ENCODE data around the gene SPTAN1.

Gene SPTAN1

GRCh38 chr9:128554155-128554862 is 1.9 kb downstream of the SPTAN1 start:
- Histone ChIP-seq H3K4me1 (ENCODE audit: low read length) (peaks cover 39% of the 10 kb centered on the region), H3K9me2 (replicated peaks; ENCODE audit: insufficient read depth, low read length) (no peaks in the 10 kb centered on the region), H3K79me2 (ENCODE audit: low read length) (peaks cover 56% of the 10 kb centered on the region), H3K9me3 (replicated peaks; ENCODE audit: insufficient read depth, low read length) (no peaks in the 10 kb centered on the region), H2AFZ (ENCODE audit: low read length) (no peak overlapping the region), H3F3A (ENCODE audit: insufficient read depth, low read length) (peaks cover 26% of the 10 kb centered on the region), H3K4me2 (ENCODE audit: low read depth, low read length) (no peak overlapping the region; the same call in 1 of the 2 replicates), H3K4me3 (ENCODE audit: low read length) (no peak overlapping the region), H3K9ac (ENCODE audit: low read length) (no peak overlapping the region), H3K27me3 (replicated peaks; ENCODE audit: insufficient read depth, low read length) (no peaks in the 10 kb centered on the region), H3K27ac (ENCODE audit: low read length) (no peak overlapping the region), H3K36me3 (replicated peaks; ENCODE audit: insufficient read depth, low read length) (no peaks in the 10 kb centered on the region), H4K20me1 (ENCODE audit: insufficient read depth, low read length) (no peaks in the 10 kb centered on the region)
- no peak for TF ChIP-seq EZH2phosphoT487 (IDR thresholded peaks at IDR 0.05; ENCODE audit: low read length)
- no peak for TF ChIP-seq CTCF (IDR thresholded peaks at IDR 0.05; ENCODE audit: low read length)
- TF ChIP-seq EZH2 (optimal IDR thresholded peaks at IDR 0.05; ENCODE audit: low read depth, low read length), result no peak
- DNase-seq, result no peak

- no peak for DNase-seq
- Histone ChIP-seq H3K9ac (ENCODE audit: low read length) (no peak overlapping the region), H3F3A (ENCODE audit: insufficient read depth, low read length) (peaks cover 29% of the 10 kb centered on the region), H3K9me2 (replicated peaks; ENCODE audit: insufficient read depth, low read length) (no peaks in the 10 kb centered on the region), H3K4me2 (ENCODE audit: low read depth, low read length) (no peak overlapping the region), H2AFZ (ENCODE audit: low read length) (no peak overlapping the region), H3K27ac (ENCODE audit: low read length) (no peak overlapping the region), H3K9me3 (replicated peaks; ENCODE audit: insufficient read depth, low read length) (no peaks in the 10 kb centered on the region), H4K20me1 (ENCODE audit: insufficient read depth, low read length) (no peaks in the 10 kb centered on the region), H3K4me3 (ENCODE audit: low read length) (no peak overlapping the region), H3K79me2 (ENCODE audit: low read length) (peaks cover 65% of the 10 kb centered on the region), H3K36me3 (replicated peaks; ENCODE audit: insufficient read depth, low read length) (no peaks in the 10 kb centered on the region), H3K27me3 (replicated peaks; ENCODE audit: insufficient read depth, low read length) (no peaks in the 10 kb centered on the region), H3K4me1 (ENCODE audit: low read length) (peaks cover 41% of the 10 kb centered on the region)
- TF ChIP-seq EZH2phosphoT487 (IDR thresholded peaks at IDR 0.05; ENCODE audit: low read length), result no peak
Measured at GRCh38 chr9:128555180-128555721, 2.9 kb downstream of the SPTAN1 start.

- Histone ChIP-seq H3K4me3 (ENCODE audit: low read length) (no peak overlapping the region), H3K79me2 (ENCODE audit: low read length) (peaks cover 75% of the 10 kb centered on the region), H4K20me1 (ENCODE audit: insufficient read depth, low read length) (no peaks in the 10 kb centered on the region), H3K4me2 (ENCODE audit: low read depth, low read length) (no peak overlapping the region), H3K27ac (ENCODE audit: low read length) (no peak overlapping the region), H3F3A (ENCODE audit: insufficient read depth, low read length) (peaks cover 24% of the 10 kb centered on the region), H2AFZ (ENCODE audit: low read length) (no peak overlapping the region), H3K9me2 (replicated peaks; ENCODE audit: insufficient read depth, low read length) (no peaks in the 10 kb centered on the region), H3K9me3 (replicated peaks; ENCODE audit: insufficient read depth, low read length) (no peaks in the 10 kb centered on the region), H3K36me3 (replicated peaks; ENCODE audit: insufficient read depth, low read length) (no peaks in the 10 kb centered on the region), H3K4me1 (ENCODE audit: low read length) (peaks cover 38% of the 10 kb centered on the region), H3K9ac (ENCODE audit: low read length) (no peak overlapping the region), H3K27me3 (replicated peaks; ENCODE audit: insufficient read depth, low read length) (no peaks in the 10 kb centered on the region)
- no peak for DNase-seq
- TF ChIP-seq CTCF (IDR thresholded peaks at IDR 0.05; ENCODE audit: low read length), result no peak
Measured at GRCh38 chr9:128556276-128556675, 3.9 kb downstream of the SPTAN1 start.
